ENCODE results near the gene CIBAR2.

The CIBAR2 gene

GRCh38 chr16:85057948-85058347, 54.3 kb downstream of the CIBAR2 start:
- H3K9ac ChIP-seq (ENCODE audit: low read length) = no peak overlapping the region
- no peaks in the 10 kb centered on the region for H3K79me1 ChIP-seq (ENCODE audit: low read length)
- peaks cover 4% of the 10 kb centered on the region for H3K4me1 ChIP-seq (ENCODE audit: control insufficient read depth, low read depth, low read length)
- H3K36me3 ChIP-seq (ENCODE audit: control insufficient read depth, insufficient read depth, low read length) = no peaks in the 10 kb centered on the region
- H2AK5ac ChIP-seq (ENCODE audit: low read length) = no peak overlapping the region
- H3K23ac ChIP-seq (ENCODE audit: low read length) = no peak overlapping the region
- H4K5ac ChIP-seq (ENCODE audit: low read length) = no peak overlapping the region
- no peaks in the 10 kb centered on the region for H3K79me2 ChIP-seq (ENCODE audit: control insufficient read depth, insufficient read depth, low read length)
- no peak overlapping the region for H3K27ac ChIP-seq (ENCODE audit: low read depth, low read length)
- no peak overlapping the region for H2BK15ac ChIP-seq (replicated peaks; ENCODE audit: low read depth)
- no peak overlapping the region for H3K4me3 ChIP-seq (ENCODE audit: low read length)
- no peak for DNase-seq
- no peaks in the 10 kb centered on the region for H3K27me3 ChIP-seq (ENCODE audit: insufficient read depth, low read length, poor library complexity)
- no peak overlapping the region for H3K56ac ChIP-seq (ENCODE audit: low read length)
- H2BK120ac ChIP-seq (ENCODE audit: low read depth, low read length) = no peak overlapping the region
- no peak overlapping the region for H2BK5ac ChIP-seq (ENCODE audit: low read length)
- H4K8ac ChIP-seq (ENCODE audit: low read depth, low read length) = no peak overlapping the region
- no peak overlapping the region for H3K4me2 ChIP-seq (ENCODE audit: low read length)
- H3K4ac ChIP-seq (ENCODE audit: low read depth, low read length) = no peak overlapping the region
- no CpG with 5 or more reads among the region's 7 CpGs for WGBS (ENCODE audit: extremely low coverage, insufficient coverage, low lambda C conversion rate)
- H3K18ac ChIP-seq (ENCODE audit: low read length) = no peak overlapping the region

GRCh38 chr16:85057212-85057889, 54.9 kb downstream of the CIBAR2 start:
- Histone ChIP-seq H3K18ac (ENCODE audit: low read length) (no peak overlapping the region), H3K79me2 (ENCODE audit: control insufficient read depth, insufficient read depth, low read length) (no peaks in the 10 kb centered on the region), H3K4me3 (ENCODE audit: low read length) (no peak overlapping the region), H3K27me3 (ENCODE audit: insufficient read depth, low read length, poor library complexity) (no peaks in the 10 kb centered on the region), H2BK120ac (ENCODE audit: low read depth, low read length) (no peak overlapping the region), H3K4me2 (ENCODE audit: low read length) (no peak overlapping the region), H4K5ac (ENCODE audit: low read length) (no peak overlapping the region), H3K23ac (ENCODE audit: low read length) (no peak overlapping the region), H4K8ac (ENCODE audit: low read depth, low read length) (no peak overlapping the region), H3K36me3 (ENCODE audit: control insufficient read depth, insufficient read depth, low read length) (no peaks in the 10 kb centered on the region), H3K27ac (ENCODE audit: low read depth, low read length) (no peak overlapping the region), H3K9ac (ENCODE audit: low read length) (no peak overlapping the region), H3K4me1 (ENCODE audit: control insufficient read depth, low read depth, low read length) (no peaks in the 10 kb centered on the region), H3K79me1 (ENCODE audit: low read length) (no peaks in the 10 kb centered on the region), H3K56ac (ENCODE audit: low read length) (no peak overlapping the region), H2AK5ac (ENCODE audit: low read length) (no peak overlapping the region), H2BK15ac (replicated peaks; ENCODE audit: low read depth) (no peak overlapping the region), H3K4ac (ENCODE audit: low read depth, low read length) (no peak overlapping the region), H2BK5ac (ENCODE audit: low read length) (no peak overlapping the region)
- DNase-seq = peak; percentile 41
- WGBS (ENCODE audit: extremely low coverage, insufficient coverage, low lambda C conversion rate) = no CpG with 5 or more reads among the region's 9 CpGs

- Histone ChIP-seq H3K4me1 (ENCODE audit: control insufficient read depth, low read depth, low read length) (no peaks in the 10 kb centered on the region), H3K18ac (ENCODE audit: low read length) (no peak overlapping the region), H3K27ac (ENCODE audit: low read depth, low read length) (no peak overlapping the region), H3K36me3 (ENCODE audit: control insufficient read depth, insufficient read depth, low read length) (no peaks in the 10 kb centered on the region), H2BK120ac (ENCODE audit: low read depth, low read length) (no peak overlapping the region), H3K56ac (ENCODE audit: low read length) (no peak overlapping the region), H3K23ac (ENCODE audit: low read length) (no peak overlapping the region), H3K9ac (ENCODE audit: low read length) (no peak overlapping the region), H2BK15ac (replicated peaks; ENCODE audit: low read depth) (no peak overlapping the region), H4K5ac (ENCODE audit: low read length) (no peak overlapping the region), H3K79me2 (ENCODE audit: control insufficient read depth, insufficient read depth, low read length) (no peaks in the 10 kb centered on the region), H3K27me3 (ENCODE audit: insufficient read depth, low read length, poor library complexity) (no peaks in the 10 kb centered on the region), H3K79me1 (ENCODE audit: low read length) (no peaks in the 10 kb centered on the region), H4K8ac (ENCODE audit: low read depth, low read length) (no peak overlapping the region), H3K4me3 (ENCODE audit: low read length) (no peak overlapping the region), H2AK5ac (ENCODE audit: low read length) (no peak overlapping the region), H2BK5ac (ENCODE audit: low read length) (no peak overlapping the region), H3K4me2 (ENCODE audit: low read length) (no peak overlapping the region), H3K4ac (ENCODE audit: low read depth, low read length) (no peak overlapping the region)
- DNase-seq = peak; percentile 63
- WGBS (ENCODE audit: extremely low coverage, insufficient coverage, low lambda C conversion rate) = no CpG with 5 or more reads among the region's 16 CpGs
Measured at GRCh38 chr16:85056211-85056748, 56.0 kb downstream of the CIBAR2 start.

- H3K9ac ChIP-seq (ENCODE audit: low read length) = no peak overlapping the region
- H3K23ac ChIP-seq (ENCODE audit: low read length) = no peak overlapping the region
- WGBS (ENCODE audit: extremely low coverage, insufficient coverage, low lambda C conversion rate) = no CpG with 5 or more reads among the region's 14 CpGs
- H2AK5ac ChIP-seq (ENCODE audit: low read length) = no peak overlapping the region
- no peak overlapping the region for H3K18ac ChIP-seq (ENCODE audit: low read length)
- no peak overlapping the region for H2BK5ac ChIP-seq (ENCODE audit: low read length)
- no peak overlapping the region for H3K4me3 ChIP-seq (ENCODE audit: low read length)
- peak overlapping the region; percentile 22 for H3K56ac ChIP-seq (ENCODE audit: low read length)
- no peak overlapping the region for H4K5ac ChIP-seq (ENCODE audit: low read length)
- peak; percentile 38 for DNase-seq
- H4K8ac ChIP-seq (ENCODE audit: low read depth, low read length) = no peak overlapping the region
- no peak overlapping the region for H3K4ac ChIP-seq (ENCODE audit: low read depth, low read length)
- H3K79me1 ChIP-seq (ENCODE audit: low read length) = no peaks in the 10 kb centered on the region
- no peak overlapping the region for H3K4me2 ChIP-seq (ENCODE audit: low read length)
- no peaks in the 10 kb centered on the region for H3K4me1 ChIP-seq (ENCODE audit: control insufficient read depth, low read depth, low read length)
- H3K36me3 ChIP-seq (ENCODE audit: control insufficient read depth, insufficient read depth, low read length) = no peaks in the 10 kb centered on the region
- no peak overlapping the region for H2BK15ac ChIP-seq (replicated peaks; ENCODE audit: low read depth)
- no peaks in the 10 kb centered on the region for H3K27me3 ChIP-seq (ENCODE audit: insufficient read depth, low read length, poor library complexity)
- no peaks in the 10 kb centered on the region for H3K79me2 ChIP-seq (ENCODE audit: control insufficient read depth, insufficient read depth, low read length)
- H2BK120ac ChIP-seq (ENCODE audit: low read depth, low read length) = no peak overlapping the region
- no peak overlapping the region for H3K27ac ChIP-seq (ENCODE audit: low read depth, low read length)
Measured at GRCh38 chr16:85055493-85056210, 56.6 kb downstream of the CIBAR2 start.

- Histone ChIP-seq H3K18ac (ENCODE audit: low read length) (no peak overlapping the region), H3K27me3 (ENCODE audit: insufficient read depth, low read length, poor library complexity) (no peaks in the 10 kb centered on the region), H2BK5ac (ENCODE audit: low read length) (no peak overlapping the region), H3K4ac (ENCODE audit: low read depth, low read length) (no peak overlapping the region), H2AK5ac (ENCODE audit: low read length) (no peak overlapping the region), H2BK120ac (ENCODE audit: low read depth, low read length) (no peak overlapping the region), H3K4me1 (ENCODE audit: control insufficient read depth, low read depth, low read length) (no peaks in the 10 kb centered on the region), H3K79me2 (ENCODE audit: control insufficient read depth, insufficient read depth, low read length) (no peaks in the 10 kb centered on the region), H3K9ac (ENCODE audit: low read length) (no peak overlapping the region), H3K27ac (ENCODE audit: low read depth, low read length) (no peak overlapping the region), H2BK15ac (replicated peaks; ENCODE audit: low read depth) (no peak overlapping the region), H3K23ac (ENCODE audit: low read length) (no peak overlapping the region), H3K4me2 (ENCODE audit: low read length) (no peak overlapping the region), H3K79me1 (ENCODE audit: low read length) (no peaks in the 10 kb centered on the region), H3K4me3 (ENCODE audit: low read length) (no peak overlapping the region), H4K5ac (ENCODE audit: low read length) (no peak overlapping the region), H4K8ac (ENCODE audit: low read depth, low read length) (no peak overlapping the region), H3K56ac (ENCODE audit: low read length) (no peak overlapping the region), H3K36me3 (ENCODE audit: control insufficient read depth, insufficient read depth, low read length) (no peaks in the 10 kb centered on the region)
- no CpG with 5 or more reads among the region's 6 CpGs for WGBS (ENCODE audit: extremely low coverage, insufficient coverage, low lambda C conversion rate)
- no peak for DNase-seq
Measured at GRCh38 chr16:85054948-85055492, 57.3 kb downstream of the CIBAR2 start.
